CD4-positive, alpha-beta T cell (primary cell): Measurements from ENCODE around the gene PLP2. TPM values are rescaled to one million over a fixed set of nuclear protein-coding genes. Genes with fewer than 3 reads are reported as not detected.

ENCODE experiments used
- ATAC-seq: fragments of 200-7000 bp; cut with Tn5 transposase; one replicate; pipeline ENCODE4 v1.10.0; 2022; ENCODE audit warnings: mild to moderate bottlenecking; ENCODE audit not compliant: poor library complexity
- CTCF ChIA-PET: fragments of 350-600 bp; sonication (Branson Sonifier 250); formaldehyde crosslinking; loops from one replicate; lab custom pipeline; 2021; ENCODE audit warnings: antibody characterized with exemption, inconsistent platforms; lab: Charles Lee
- POLR2A ChIA-PET: fragments of 350-600 bp; sonication (Branson Sonifier 250); formaldehyde crosslinking; loops from one replicate; lab custom pipeline; 2021; ENCODE audit warnings: antibody characterized with exemption, inconsistent platforms; lab: Charles Lee
- DNase-seq, 14 experiments: peaks; one replicate each; pipeline ENCODE4 v3.0.0-alpha.2; 2013 to 2020; ENCODE audit warnings: mixed read lengths in 2 of 14
- H3K27ac ChIP-seq, 2 donors: one replicate each; pipeline versions ENCODE4 v1.5.1 to v1.7.0; 2013; ENCODE audit warnings: low read length in 2 of 2, low read depth in 1 of 2, mild to moderate bottlenecking in 1 of 2
- H3K27me3 ChIP-seq, 2 experiments: 1 replicate in 1 of 2; 2 replicates in 1 of 2; pipeline versions ENCODE4 v1.6.1 to v1.7.0; 2013; ENCODE audit warnings: low read length in 2 of 2, control low read depth in 1 of 2, mild to moderate bottlenecking in 1 of 2, moderate library complexity in 1 of 2; ENCODE audit not compliant: insufficient read depth in 2 of 2, control insufficient read depth in 1 of 2
- H3K36me3 ChIP-seq: one replicate; pipeline ENCODE4 v1.6.1; 2013; ENCODE audit warnings: low read length, control low read depth; ENCODE audit not compliant: insufficient read depth
- H3K4me1 ChIP-seq: one replicate; pipeline ENCODE4 v1.6.1; 2013; ENCODE audit warnings: low read length, control low read depth; ENCODE audit not compliant: insufficient read depth
- H3K4me3 ChIP-seq: one replicate; pipeline ENCODE4 v1.5.1; 2013; ENCODE audit warnings: mild to moderate bottlenecking, low read length, moderate library complexity
- H3K9me3 ChIP-seq, 2 experiments: 1 replicate in 1 of 2; 2 replicates in 1 of 2; pipeline versions ENCODE4 v1.6.1 to v1.7.0; 2013; ENCODE audit warnings: low read length in 2 of 2, mild to moderate bottlenecking in 2 of 2, control low read depth in 1 of 2, moderate library complexity in 1 of 2; ENCODE audit not compliant: control insufficient read depth in 1 of 2, insufficient read depth in 1 of 2
- H3K27ac Mint-ChIP-seq: one replicate; pipeline ENCODE4 v1.8.0; 2020; ENCODE audit warnings: mixed read lengths
- H3K27me3 Mint-ChIP-seq: one replicate; pipeline ENCODE4 v1.8.0; 2021; ENCODE audit warnings: mixed read lengths
- H3K36me3 Mint-ChIP-seq: one replicate; pipeline ENCODE4 v1.8.0; 2021; ENCODE audit warnings: low read depth, mixed read lengths
- H3K4me1 Mint-ChIP-seq: one replicate; pipeline ENCODE4 v1.8.0; 2021; ENCODE audit warnings: low read depth, mixed read lengths
- H3K4me3 Mint-ChIP-seq: one replicate; pipeline ENCODE4 v1.8.0; 2020; ENCODE audit warnings: mild to moderate bottlenecking, mixed read lengths
- H3K9me3 Mint-ChIP-seq: one replicate; pipeline ENCODE4 v1.8.0; 2020; ENCODE audit warnings: mixed read lengths
- intact Hi-C, 2 experiments: fragments of 100-400 bp; cut with DNase I in 1 of 2; cut with micrococcal nuclease in 1 of 2; formaldehyde crosslinking; loops; one replicate each; pipeline versions ENCODE4 v1.15.1 to v1.9.0; 2023 to 2025; cut with DNase I, micrococcal nuclease
- total RNA-seq, 174 experiments: library from RNA in 2 of 174; stranded (reverse) in 2 of 174; gene quantifications; one replicate each; pipeline ENCODE4 v1.2.3 and lab custom pipeline; 2021 to 2026
- TF ChIP-seq, protein P1 (sequence below): fragments of 200-600 bp; IDR thresholded peaks from one replicate; pipeline ENCODE4 v1.8.0; 2022; ENCODE audit warnings: antibody characterized with exemption, mild to moderate bottlenecking

PLP2 gene
- total RNA-seq, 2 experiments from 2014 or later = 124 to 128 TPM

DNA sequence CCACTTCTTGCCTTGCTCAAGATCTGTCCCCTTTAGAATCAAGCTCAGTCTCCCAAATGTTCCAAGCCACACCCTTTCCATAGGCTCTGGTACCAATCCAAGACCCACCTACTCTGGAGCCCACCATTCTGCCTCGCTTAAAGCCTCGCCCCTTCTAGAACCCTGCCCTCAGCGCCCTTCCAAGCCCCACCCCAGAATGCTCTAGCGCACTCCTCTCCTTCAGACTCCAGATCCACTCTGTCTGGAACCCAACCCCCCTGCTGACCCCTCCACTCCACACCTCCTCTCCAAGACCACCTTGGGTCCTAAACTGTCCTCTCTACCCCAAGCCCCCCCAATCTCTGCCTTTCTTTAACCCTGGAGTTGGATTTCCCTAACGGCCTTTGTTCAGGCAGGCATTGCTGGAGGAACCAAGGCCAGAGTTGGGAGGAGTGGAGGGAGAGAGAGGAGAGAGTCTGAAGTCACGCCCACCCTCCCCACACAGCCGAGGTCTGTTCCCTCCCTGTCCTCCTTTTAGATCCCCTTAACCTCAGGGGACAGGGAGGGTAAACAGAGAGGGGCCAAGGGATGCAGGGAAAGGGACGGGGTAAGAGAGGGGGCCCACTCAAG is 16.9 kb downstream of the PLP2 start:
- H3K9me3 Mint-ChIP-seq = no peaks in the 10 kb centered on the region
- ATAC-seq (no peak), DNase-seq (no peak)
- H3K4me3 ChIP-seq = no peak overlapping the region
- peak overlapping the region; percentile 45 for H3K4me3 Mint-ChIP-seq
- no peaks in the 10 kb centered on the region for H3K9me3 ChIP-seq
- peaks cover under 1% of the 10 kb centered on the region for H3K36me3 ChIP-seq
- no peaks in the 10 kb centered on the region for H3K27me3 Mint-ChIP-seq
- peaks cover 43% of the 10 kb centered on the region for H3K4me1 ChIP-seq
- H3K36me3 Mint-ChIP-seq = no peaks in the 10 kb centered on the region
- H3K27me3 ChIP-seq = no peaks in the 10 kb centered on the region
- H3K4me1 Mint-ChIP-seq = peaks cover 35% of the 10 kb centered on the region
- TF ChIP-seq, protein P1, sequence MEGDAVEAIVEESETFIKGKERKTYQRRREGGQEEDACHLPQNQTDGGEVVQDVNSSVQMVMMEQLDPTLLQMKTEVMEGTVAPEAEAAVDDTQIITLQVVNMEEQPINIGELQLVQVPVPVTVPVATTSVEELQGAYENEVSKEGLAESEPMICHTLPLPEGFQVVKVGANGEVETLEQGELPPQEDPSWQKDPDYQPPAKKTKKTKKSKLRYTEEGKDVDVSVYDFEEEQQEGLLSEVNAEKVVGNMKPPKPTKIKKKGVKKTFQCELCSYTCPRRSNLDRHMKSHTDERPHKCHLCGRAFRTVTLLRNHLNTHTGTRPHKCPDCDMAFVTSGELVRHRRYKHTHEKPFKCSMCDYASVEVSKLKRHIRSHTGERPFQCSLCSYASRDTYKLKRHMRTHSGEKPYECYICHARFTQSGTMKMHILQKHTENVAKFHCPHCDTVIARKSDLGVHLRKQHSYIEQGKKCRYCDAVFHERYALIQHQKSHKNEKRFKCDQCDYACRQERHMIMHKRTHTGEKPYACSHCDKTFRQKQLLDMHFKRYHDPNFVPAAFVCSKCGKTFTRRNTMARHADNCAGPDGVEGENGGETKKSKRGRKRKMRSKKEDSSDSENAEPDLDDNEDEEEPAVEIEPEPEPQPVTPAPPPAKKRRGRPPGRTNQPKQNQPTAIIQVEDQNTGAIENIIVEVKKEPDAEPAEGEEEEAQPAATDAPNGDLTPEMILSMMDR = no peak
- ChIA-PET CTCF (no interaction called here), POLR2A (no interaction called here)
- intact Hi-C loops = no loop called here
- no peak overlapping the region for H3K27ac ChIP-seq
- no peak overlapping the region for H3K27ac Mint-ChIP-seq

DNA sequence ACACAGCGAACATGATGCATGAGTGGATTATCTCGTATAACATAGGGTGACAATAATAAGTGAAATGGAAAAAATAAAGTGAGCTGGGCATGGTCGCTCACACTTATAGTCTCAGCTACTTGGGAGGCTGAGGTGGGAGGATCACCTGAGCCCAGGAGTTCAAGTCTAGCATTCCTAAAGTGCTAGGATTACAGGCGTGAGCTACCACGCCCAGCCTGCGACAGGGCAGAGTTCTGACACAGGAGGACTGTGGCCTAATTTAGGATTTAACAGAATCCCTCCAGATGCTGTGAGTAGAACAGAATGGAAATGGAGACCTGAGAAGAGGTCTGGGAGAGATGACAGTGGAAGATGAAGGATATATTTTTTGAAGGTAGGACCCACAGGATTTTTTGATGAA is 17.9 kb downstream of the PLP2 start:
- H3K27me3 Mint-ChIP-seq = no peaks in the 10 kb centered on the region
- CTCF ChIA-PET = interaction anchor here (1.0 to 2.0 kb wide), 2 partner anchors 23 to 26 kb away, joined by 3 to 6 read pairs; no protein-coding TSS in a partner anchor
- peak overlapping the region; percentile 67 for H3K27ac Mint-ChIP-seq
- no peak for ATAC-seq
- no peak for DNase-seq
- POLR2A ChIA-PET = interaction anchor here (0.7 to 4.8 kb wide), 2 partner anchors 23 to 252 kb away, joined by 4 to 50 read pairs; no protein-coding TSS in a partner anchor
- H3K27me3 ChIP-seq = no peaks in the 10 kb centered on the region
- peaks cover 39% of the 10 kb centered on the region for H3K4me1 ChIP-seq
- TF ChIP-seq, protein P1 = no peak
- no peaks in the 10 kb centered on the region for H3K9me3 Mint-ChIP-seq
- intact Hi-C loops = loop anchor here in 1 of 2 experiments (5.0 kb wide), 2 partner anchors 43 to 563 kb away; partner anchors contain the start of gene CACNA1F
- H3K36me3 Mint-ChIP-seq = no peaks in the 10 kb centered on the region
- H3K4me3 ChIP-seq = no peak overlapping the region
- H3K36me3 ChIP-seq = no peaks in the 10 kb centered on the region
- no peaks in the 10 kb centered on the region for H3K9me3 ChIP-seq
- no peak overlapping the region for H3K27ac ChIP-seq
- peak overlapping the region; percentile 67 for H3K4me3 Mint-ChIP-seq
- H3K4me1 Mint-ChIP-seq = peaks cover 35% of the 10 kb centered on the region

DNA sequence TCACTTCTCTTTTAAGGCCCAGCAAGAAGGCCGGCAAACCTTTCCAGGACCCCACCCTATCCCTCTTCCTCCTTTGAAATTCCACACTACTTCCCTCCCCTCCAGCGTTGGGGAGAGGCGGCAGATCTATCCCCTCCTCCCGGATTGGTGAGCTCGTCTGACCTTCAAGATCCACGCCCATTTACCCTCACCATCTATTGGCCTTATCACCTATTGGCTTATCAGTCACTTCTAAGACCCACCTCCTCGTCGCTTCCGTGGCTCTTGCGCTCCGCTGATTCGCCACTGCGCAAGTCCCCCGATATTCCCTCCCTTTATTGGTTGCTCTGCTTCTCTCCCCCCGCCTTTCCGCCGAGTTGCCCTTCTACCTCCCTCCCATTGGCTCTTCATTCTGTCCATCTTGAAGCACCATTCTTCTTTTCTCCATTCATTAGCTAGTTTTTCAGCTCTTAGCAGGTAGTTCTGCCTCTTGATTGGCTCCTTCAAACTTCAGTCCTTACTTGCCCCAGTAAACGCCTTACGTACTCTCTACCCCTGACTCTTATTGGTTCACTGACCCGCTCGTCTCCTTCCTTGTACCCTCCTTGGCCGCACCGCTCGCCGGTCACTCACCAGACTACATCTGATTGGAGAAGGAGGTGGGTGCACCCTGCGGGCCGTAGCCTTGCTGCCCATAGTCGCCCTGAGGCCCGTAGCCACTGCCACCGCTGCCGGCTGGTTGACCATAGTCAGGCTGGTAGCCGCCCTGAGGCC is 19.3 kb downstream of the PLP2 start:
- POLR2A ChIA-PET = interaction anchor here (0.7 to 4.8 kb wide), 19 partner anchors 10 to 1973 kb away, joined by 3 to 50 read pairs (median 4); partner anchors contain the start of genes CACNA1F, CCDC22, CDK16 and GRIPAP1
- Mint-ChIP-seq H3K9me3 (no peaks in the 10 kb centered on the region), H3K4me1 (peaks cover 28% of the 10 kb centered on the region), H3K27ac (peak overlapping the region; percentile 67), H3K27me3 (no peaks in the 10 kb centered on the region), H3K36me3 (no peaks in the 10 kb centered on the region), H3K4me3 (peak overlapping the region; percentile 90)
- ATAC-seq (peak; percentile 88), DNase-seq (peak; percentile 64 to 97 (median 79))
- no peaks in the 10 kb centered on the region for H3K27me3 ChIP-seq
- intact Hi-C loops = loop anchor here (1.0 to 5.0 kb wide), 4 partner anchors 41 to 563 kb away; partner anchors contain the start of genes CACNA1F (in 1 of the 2) and PPP1R3F (in 1 of the 2)
- CTCF ChIA-PET = interaction anchor here (0.6 to 2.0 kb wide), 4 partner anchors 24 to 567 kb away, joined by 4 to 6 read pairs (median 4); no protein-coding TSS in a partner anchor
- H3K4me1 ChIP-seq = peaks cover 29% of the 10 kb centered on the region
- peak overlapping the region; percentile 70 to 72 for H3K27ac ChIP-seq
- H3K4me3 ChIP-seq = peak overlapping the region; percentile 74
- H3K9me3 ChIP-seq = no peaks in the 10 kb centered on the region
- TF ChIP-seq, protein P1 = no peak
- no peaks in the 10 kb centered on the region for H3K36me3 ChIP-seq
